Prostate gland (tissue), 2 donors: ENCODE measurements around the gene ELL3.

Experiments
- CTCF ChIP-seq, 4 experiments: fragments of 200-600 bp in 2 of 4; fragments of 450-650 bp in 2 of 4; sonication (generic) in 2 of 4; IDR thresholded peaks; 1 replicate in 3 of 4; 2 replicates in 1 of 4; pipeline ENCODE4 v1.5.1; 2016 to 2019; ENCODE audit warnings: antibody characterized with exemption in 4 of 4, mild to moderate bottlenecking in 2 of 4, moderate library complexity in 2 of 4
- POLR2A ChIP-seq: fragments of 450-650 bp; IDR thresholded peaks from one replicate; pipeline ENCODE4 v1.6.1; 2016; ENCODE audit warnings: antibody characterized with exemption, mild to moderate bottlenecking
- POLR2AphosphoS5 ChIP-seq: sonication (generic); formaldehyde crosslinking; IDR thresholded peaks from one replicate; pipeline ENCODE4 v1.6.1; 2017; ENCODE audit warnings: antibody characterized with exemption

DNA sequence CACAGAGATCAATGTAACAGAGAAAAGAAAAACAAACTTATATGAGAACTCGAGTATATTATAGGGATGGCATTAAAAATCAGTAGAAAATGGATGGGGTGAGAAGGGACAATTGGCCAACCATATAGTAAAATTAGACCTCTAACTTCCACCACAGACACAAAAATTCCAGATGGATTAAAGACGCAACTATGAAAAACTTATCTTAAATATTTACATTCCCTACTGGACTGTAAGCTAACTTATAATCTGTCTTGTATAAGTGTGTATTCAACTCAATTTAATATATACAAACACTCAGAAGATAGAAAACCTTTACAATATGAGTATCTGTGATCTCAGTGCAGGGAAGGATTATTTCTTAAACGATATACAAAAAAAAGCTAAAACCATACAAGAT is 44.7 kb upstream of the ELL3 start:
- no peak for TF ChIP-seq CTCF (IDR thresholded peaks at IDR 0.05)
- no peak for TF ChIP-seq POLR2AphosphoS5
- TF ChIP-seq POLR2A: no peak
